OCI-LY3 (cell line): Measurements from ENCODE around the gene BNC2.

Experiments
- EZH2phosphoT487 ChIP-seq: fragments of 200-600 bp; shearing (Covaris generic); IDR thresholded peaks from 2 replicates; pipeline ENCODE4 v1.6.1; 2018; ENCODE audit warnings: antibody characterized with exemption, mixed run types, low read depth
- TF ChIP-seq, protein P1 (sequence below): fragments of 200-600, 300-600 bp; sonication (generic); IDR thresholded peaks from 2 replicates; pipeline ENCODE4 v1.5.1; 2014; ENCODE audit warnings: antibody characterized with exemption, low read length, low read depth

DNA sequence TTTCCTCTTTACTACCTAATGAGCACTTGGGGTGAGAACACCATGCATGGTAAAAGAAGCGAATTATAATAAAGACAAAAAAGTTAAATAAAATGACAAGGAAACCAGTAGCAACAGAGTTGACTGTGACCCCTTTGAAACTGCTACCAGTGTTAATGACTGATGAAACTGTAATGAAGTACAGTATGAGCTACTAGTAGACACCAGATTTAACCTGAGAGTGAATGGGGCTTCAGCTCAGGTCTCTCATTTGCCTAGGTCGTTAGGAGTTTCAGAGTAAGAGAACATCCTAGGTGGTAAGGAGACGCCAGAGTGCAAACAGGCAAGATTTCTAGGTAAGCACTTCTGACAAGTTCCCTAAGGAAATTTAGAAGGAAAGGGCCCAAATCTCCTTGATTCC lies 346.4 kb downstream of the BNC2 start:
- TF ChIP-seq EZH2phosphoT487, result no peak
- TF ChIP-seq, protein P1, sequence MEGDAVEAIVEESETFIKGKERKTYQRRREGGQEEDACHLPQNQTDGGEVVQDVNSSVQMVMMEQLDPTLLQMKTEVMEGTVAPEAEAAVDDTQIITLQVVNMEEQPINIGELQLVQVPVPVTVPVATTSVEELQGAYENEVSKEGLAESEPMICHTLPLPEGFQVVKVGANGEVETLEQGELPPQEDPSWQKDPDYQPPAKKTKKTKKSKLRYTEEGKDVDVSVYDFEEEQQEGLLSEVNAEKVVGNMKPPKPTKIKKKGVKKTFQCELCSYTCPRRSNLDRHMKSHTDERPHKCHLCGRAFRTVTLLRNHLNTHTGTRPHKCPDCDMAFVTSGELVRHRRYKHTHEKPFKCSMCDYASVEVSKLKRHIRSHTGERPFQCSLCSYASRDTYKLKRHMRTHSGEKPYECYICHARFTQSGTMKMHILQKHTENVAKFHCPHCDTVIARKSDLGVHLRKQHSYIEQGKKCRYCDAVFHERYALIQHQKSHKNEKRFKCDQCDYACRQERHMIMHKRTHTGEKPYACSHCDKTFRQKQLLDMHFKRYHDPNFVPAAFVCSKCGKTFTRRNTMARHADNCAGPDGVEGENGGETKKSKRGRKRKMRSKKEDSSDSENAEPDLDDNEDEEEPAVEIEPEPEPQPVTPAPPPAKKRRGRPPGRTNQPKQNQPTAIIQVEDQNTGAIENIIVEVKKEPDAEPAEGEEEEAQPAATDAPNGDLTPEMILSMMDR, result no peak
